Gastrocnemius medialis (tissue), 4 donors: ENCODE data around the gene FCHSD1. TPM values are rescaled to one million over a fixed set of nuclear protein-coding genes. Genes with fewer than 3 reads are reported as not detected.
"Not testable (repeated sequence)": the region's sequence is repeated elsewhere in the genome, so short reads cannot be mapped to it uniquely, and the experiment has no call there.

Source experiments
- ATAC-seq, 2 donors: fragments of 150-250 bp; one replicate each; pipeline ENCODE4 v1.9.1; 2016
- DNase-seq, 2 donors: peaks; one replicate each; pipeline ENCODE4 v3.0.0-alpha.2; 2019
- H3K27ac ChIP-seq, 4 donors: fragments of 200-600 bp; sonication (generic); 1 replicate in 1 of 4; 2 replicates in 3 of 4; pipeline ENCODE4 v1.5.1; 2016 to 2018; ENCODE audit warnings: mild to moderate bottlenecking in 2 of 4, moderate library complexity in 1 of 4
- H3K27me3 ChIP-seq, 3 donors: fragments of 200-600 bp; sonication (generic) in 2 of 3; 1 replicate in 1 of 3; 2 replicates in 2 of 3; pipeline versions ENCODE4 v1.5.1 to v1.6.0; 2016 to 2019; ENCODE audit warnings: mild to moderate bottlenecking in 1 of 3, moderate library complexity in 1 of 3
- H3K36me3 ChIP-seq, 2 donors: fragments of 200-600 bp; sonication (generic) in 1 of 2; one replicate each; pipeline ENCODE4 v1.5.1; 2017 to 2018
- H3K4me1 ChIP-seq, 2 donors: fragments of 200-600 bp; sonication (generic) in 1 of 2; one replicate each; pipeline ENCODE4 v1.5.1; 2016 to 2017; ENCODE audit warnings: mild to moderate bottlenecking in 2 of 2
- H3K4me3 ChIP-seq, 4 donors: fragments of 200-600 bp; sonication (generic) in 3 of 4; 1 replicate in 1 of 4; 2 replicates in 3 of 4; pipeline ENCODE4 v1.5.1; 2016 to 2019; ENCODE audit warnings: mild to moderate bottlenecking in 2 of 4
- H3K9me3 ChIP-seq, 3 donors: fragments of 200-600 bp; sonication (generic) in 2 of 3; 1 replicate in 1 of 3; 2 replicates in 2 of 3; pipeline ENCODE4 v1.5.1; 2016 to 2019
- CTCF ChIP-seq, 5 experiments: fragments of 450-650 bp in 3 of 5; fragments of 200-600 bp in 2 of 5; sonication (generic) in 2 of 5; IDR thresholded peaks in 4 of 5; conservative IDR thresholded peaks in 1 of 5; 1 replicate in 4 of 5; 2 replicates in 1 of 5; pipeline ENCODE4 v1.5.1; 2016 to 2019; ENCODE audit warnings: antibody characterized with exemption in 5 of 5, mild to moderate bottlenecking in 3 of 5, moderate library complexity in 3 of 5
- POLR2A ChIP-seq, 2 donors: fragments of 450-650 bp; IDR thresholded peaks; one replicate each; pipeline ENCODE4 v1.6.1; 2017; ENCODE audit warnings: antibody characterized with exemption in 2 of 2, mild to moderate bottlenecking in 2 of 2, moderate library complexity in 2 of 2
- in situ Hi-C, 4 donors: fragments of 200-750 bp; cut with MboI; loops; one replicate each; pipeline versions ENCODE4 v1.15.0 to v1.8.0; 2017; ENCODE audit warnings: low sequenced_read_pairs in 4 of 4
- intact Hi-C: fragments of 100-400 bp; cut with DNase I; formaldehyde crosslinking; loops from one replicate; pipeline ENCODE4 v1.15.1; 2023; ENCODE audit warnings: low total_unique reads
- total RNA-seq, 4 donors: library from RNA; depleted of rRNA; stranded (reverse); fragments of >200 nt; gene quantifications; one replicate each; pipeline versions ENCODE4 v1.1.0 to v1.2.3, GENCODE V29; 2016

FCHSD1 gene
- total RNA-seq, 4 donors from 2014 or later = 0.32 to 2.6 (median 0.65) TPM

GRCh38 chr5:141615991-141616720 is 35.1 kb downstream of the FCHSD1 start:
- Histone ChIP-seq H3K4me1 (peaks cover 59 to 63% of the 10 kb centered on the region in 2 donors), H3K36me3 (peaks cover 0 to 8% of the 10 kb centered on the region in 2 donors), H3K27me3 (no peaks in the 10 kb centered on the region), H3K27ac (peak overlapping the region; percentile 89 to 100 (median 99)), H3K9me3 (no peaks in the 10 kb centered on the region), H3K4me3 (peak overlapping the region; percentile 64 to 100 (median 89))
- no peak for TF ChIP-seq CTCF (IDR thresholded peaks at IDR 0.05 in 4 of 5, conservative IDR thresholded peaks at IDR 0.05 in 1 of 5)
- TF ChIP-seq POLR2A (IDR thresholded peaks at IDR 0.05) = no peak
- no peak for ATAC-seq
- in situ Hi-C loops (no loop called here), intact Hi-C loops (loop anchor here (1.0 to 5.0 kb wide), 5 partner anchors 9 to 1426 kb away; partner anchors contain the start of gene TAF7)
- no peak for DNase-seq

- Histone ChIP-seq H3K4me1 (peaks cover 74 to 82% of the 10 kb centered on the region in 2 donors), H3K27ac (peak overlapping the region; percentile 89 to 100 (median 99)), H3K27me3 (no peaks in the 10 kb centered on the region), H3K36me3 (no peaks in the 10 kb centered on the region), H3K4me3 (peak overlapping the region in 1 of 4 donors; percentile 15), H3K9me3 (no peaks in the 10 kb centered on the region)
- in situ Hi-C loops = no loop called here
- ATAC-seq (no peak), DNase-seq (no peak)
- TF ChIP-seq CTCF (IDR thresholded peaks at IDR 0.05 in 4 of 5, conservative IDR thresholded peaks at IDR 0.05 in 1 of 5) (no peak), POLR2A (IDR thresholded peaks at IDR 0.05) (no peak)
- intact Hi-C loops = no loop called here
Measured at GRCh38 chr5:141613344-141613743, 37.9 kb downstream of the FCHSD1 start.

GRCh38 chr5:141611289-141611688 is 39.9 kb downstream of the FCHSD1 start:
- in situ Hi-C loops = no loop called here
- H3K36me3 ChIP-seq = no peaks in the 10 kb centered on the region
- peaks cover 75 to 87% of the 10 kb centered on the region in 2 donors for H3K4me1 ChIP-seq
- ATAC-seq (no peak), DNase-seq (no peak)
- H3K27ac ChIP-seq = peak overlapping the region in 2 of 4 donors; percentile 89 to 100
- intact Hi-C loops = no loop called here
- no peaks in the 10 kb centered on the region for H3K9me3 ChIP-seq
- no peak overlapping the region for H3K4me3 ChIP-seq
- H3K27me3 ChIP-seq = no peaks in the 10 kb centered on the region
- no peak for TF ChIP-seq POLR2A (IDR thresholded peaks at IDR 0.05)
- no peak for TF ChIP-seq CTCF (IDR thresholded peaks at IDR 0.05 in 4 of 5, conservative IDR thresholded peaks at IDR 0.05 in 1 of 5)

- H3K4me3 ChIP-seq, H3K27me3 ChIP-seq, intact Hi-C loops, H3K9me3 ChIP-seq, H3K36me3 ChIP-seq, ATAC-seq, in situ Hi-C loops, DNase-seq: not testable (repeated sequence)
- Histone ChIP-seq H3K27ac (peak overlapping the region; percentile 0 to 94 (median 90)), H3K4me1 (peaks cover 80 to 87% of the 10 kb centered on the region in 2 donors)
Measured at GRCh38 chr5:141609921-141610320, 41.3 kb downstream of the FCHSD1 start.

- no peaks in the 10 kb centered on the region for H3K36me3 ChIP-seq
- DNase-seq = no peak
- H3K27ac ChIP-seq = peak overlapping the region; percentile 89 to 94 (median 91)
- H3K4me1 ChIP-seq = peaks cover 80 to 86% of the 10 kb centered on the region in 2 donors
- in situ Hi-C loops = no loop called here
- no peak for ATAC-seq
- H3K27me3 ChIP-seq = no peaks in the 10 kb centered on the region
- H3K4me3 ChIP-seq = no peak overlapping the region
- intact Hi-C loops = no loop called here
- no peaks in the 10 kb centered on the region for H3K9me3 ChIP-seq
- TF ChIP-seq CTCF (IDR thresholded peaks at IDR 0.05 in 4 of 5, conservative IDR thresholded peaks at IDR 0.05 in 1 of 5) (no peak), POLR2A (IDR thresholded peaks at IDR 0.05) (no peak)
Measured at GRCh38 chr5:141609044-141609443, 42.2 kb downstream of the FCHSD1 start.
